ENCODE results near the gene TM9SF3.

GRCh38 chr10:96614515-96614914 is 27.7 kb upstream of the TM9SF3 start:
- no peak for TF ChIP-seq POLR2A (IDR thresholded peaks at IDR 0.05; ENCODE audit: low read depth, low read length)
- TF ChIP-seq CTCF (IDR thresholded peaks at IDR 0.05 in 2 of 3, conservative IDR thresholded peaks at IDR 0.05 in 1 of 3; ENCODE audit: control insufficient read depth in 2 of 3, extremely low read depth in 1 of 3, insufficient read depth in 1 of 3, low read depth in 3 of 3, low read length in 3 of 3), result no peak
- no peak for TF ChIP-seq SREBF2 (IDR thresholded peaks at IDR 0.05; ENCODE audit: low read length)
- no peak for TF ChIP-seq EZH2 (IDR thresholded peaks at IDR 0.05; ENCODE audit: borderline replicate concordance, control insufficient read depth, low read depth, low read length)

Data from GM12878 (cell line).